GM21717 (cell line): ENCODE results near the gene TIMM29.

Experiments
- ATAC-seq: cut with Tn5 transposase; IDR thresholded peaks from one replicate; pipeline ENCODE4 v1.9.1; 2021; ENCODE audit warnings: mild to moderate bottlenecking, moderate library complexity; ENCODE audit not compliant: unreplicated experiment

TIMM29 gene

GRCh38 chr19:10911579-10912363 is 16.8 kb upstream of the TIMM29 start:
- ATAC-seq, result no peak

- ATAC-seq, result no peak
Observed at GRCh38 chr19:10912619-10913018, 16.0 kb upstream of the TIMM29 start.

- ATAC-seq, result no peak
Observed at GRCh38 chr19:10913716-10914340, 14.8 kb upstream of the TIMM29 start.

GRCh38 chr19:10915130-10916091 is 13.2 kb upstream of the TIMM29 start:
- no peak for ATAC-seq

- no peak for ATAC-seq
Observed at GRCh38 chr19:10916602-10917001, 12.0 kb upstream of the TIMM29 start.

GRCh38 chr19:10918359-10918758 is 10.3 kb upstream of the TIMM29 start:
- ATAC-seq, result no peak

- ATAC-seq, result no peak
Observed at GRCh38 chr19:10919352-10920287, 9.0 kb upstream of the TIMM29 start.

- ATAC-seq, result no peak
Observed at GRCh38 chr19:10920288-10920655, 8.3 kb upstream of the TIMM29 start.

- no peak for ATAC-seq
Observed at GRCh38 chr19:10920781-10921180, 7.8 kb upstream of the TIMM29 start.

- ATAC-seq, result no peak
Observed at GRCh38 chr19:10921199-10921909, 7.3 kb upstream of the TIMM29 start.

GRCh38 chr19:10921910-10922637 is 6.5 kb upstream of the TIMM29 start:
- no peak for ATAC-seq

GRCh38 chr19:10922638-10923014 is 6.0 kb upstream of the TIMM29 start:
- no peak for ATAC-seq

- no peak for ATAC-seq
Observed at GRCh38 chr19:10923260-10924112, 5.1 kb upstream of the TIMM29 start.

- ATAC-seq, result no peak
Observed at GRCh38 chr19:10924597-10924996, 4.0 kb upstream of the TIMM29 start.

GRCh38 chr19:10927730-10928562 is 665 bp upstream of the TIMM29 start:
- peak; percentile 4 for ATAC-seq

GRCh38 chr19:10929402-10929794 is 787 bp downstream of the TIMM29 start:
- ATAC-seq, result no peak

GRCh38 chr19:10935371-10936059 is 6.9 kb downstream of the TIMM29 start:
- ATAC-seq, result no peak
